ENCODE data around the gene ANKRD33B. TPM values are rescaled to one million over a fixed set of nuclear protein-coding genes. Genes with fewer than 3 reads are reported as not detected.

Gene ANKRD33B
- total RNA-seq, 8 experiments from 2014 or later = 2.8 to 41.9 (median 5.4) TPM

- H3K4me1 ChIP-seq (replicated peaks in 1 of 2) = no peaks in the 10 kb centered on the region
- in situ Hi-C loops (cut with MboI; ENCODE audit: low pct_unique_long_range_greater_than_20kb in 2 of 9, low sequenced_read_pairs in 9 of 9, unreplicated experiment in 9 of 9) = no loop called here
- no peak overlapping the region for H3K4me3 ChIP-seq
- no peak for ATAC-seq (replicated peaks in 6 of 8)
- no peak overlapping the region for H3K27ac ChIP-seq
- WGBS, 10 experiments = 40 to 94% (median 87%) methylated on average over 2 to 6 of the region's 7 CpGs; no CpG with 5 or more reads in 1 of the 10 experiments
Observed at GRCh38 chr5:10672146-10673016, 108.5 kb downstream of the ANKRD33B start.

- Histone ChIP-seq H3K4me3 (no peak overlapping the region), H3K4me1 (replicated peaks in 1 of 2) (no peaks in the 10 kb centered on the region), H3K27ac (no peak overlapping the region)
- in situ Hi-C loops (cut with MboI; ENCODE audit: low pct_unique_long_range_greater_than_20kb in 2 of 9, low sequenced_read_pairs in 9 of 9, unreplicated experiment in 9 of 9) = no loop called here
- WGBS, 10 experiments = 0 to 94% (median 69%) methylated on average over 1 to 5 of the region's 8 CpGs; no CpG with 5 or more reads in 4 of the 10 experiments
- peak in 1 of 8 experiments; percentile 66 for ATAC-seq (replicated peaks in 6 of 8)
Observed at GRCh38 chr5:10673017-10673389, 109.1 kb downstream of the ANKRD33B start.

- WGBS, 10 experiments = 40 to 100% (median 77%) methylated on average over 1 to 6 of the region's 9 CpGs; no CpG with 5 or more reads in 2 of the 10 experiments
- in situ Hi-C loops (cut with MboI; ENCODE audit: low pct_unique_long_range_greater_than_20kb in 2 of 9, low sequenced_read_pairs in 9 of 9, unreplicated experiment in 9 of 9) = no loop called here
- no peak overlapping the region for H3K27ac ChIP-seq
- H3K4me1 ChIP-seq (replicated peaks in 1 of 2) = no peaks in the 10 kb centered on the region
- peak in 1 of 8 experiments; percentile 49 for ATAC-seq (replicated peaks in 6 of 8)
- no peak overlapping the region for H3K4me3 ChIP-seq
Observed at GRCh38 chr5:10673407-10673806, 109.5 kb downstream of the ANKRD33B start.

GRCh38 chr5:10674096-10674495 lies 110.2 kb downstream of the ANKRD33B start:
- H3K4me1 ChIP-seq (replicated peaks in 1 of 2) = no peaks in the 10 kb centered on the region
- WGBS, 10 experiments = 17 to 93% (median 83%) methylated on average over 1 to 8 of the region's 11 CpGs; no CpG with 5 or more reads in 5 of the 10 experiments
- H3K4me3 ChIP-seq = no peak overlapping the region
- no peak overlapping the region for H3K27ac ChIP-seq
- in situ Hi-C loops (cut with MboI; ENCODE audit: low pct_unique_long_range_greater_than_20kb in 2 of 9, low sequenced_read_pairs in 9 of 9, unreplicated experiment in 9 of 9) = no loop called here
- ATAC-seq (replicated peaks in 6 of 8) = no peak

GRCh38 chr5:10674582-10674981 lies 110.7 kb downstream of the ANKRD33B start:
- ATAC-seq (replicated peaks in 6 of 8) = peak in 1 of 8 experiments; percentile 33
- no peak overlapping the region for H3K4me3 ChIP-seq
- no peak overlapping the region for H3K27ac ChIP-seq
- in situ Hi-C loops (cut with MboI; ENCODE audit: low pct_unique_long_range_greater_than_20kb in 2 of 9, low sequenced_read_pairs in 9 of 9, unreplicated experiment in 9 of 9) = no loop called here
- WGBS, 10 experiments = 18 to 100% (median 80%) methylated on average over 1 to 3 of the region's 6 CpGs; no CpG with 5 or more reads in 1 of the 10 experiments
- H3K4me1 ChIP-seq (replicated peaks in 1 of 2) = no peaks in the 10 kb centered on the region

GRCh38 chr5:10675177-10675700 lies 111.4 kb downstream of the ANKRD33B start:
- peak in 1 of 8 experiments; percentile 9 for ATAC-seq (replicated peaks in 6 of 8)
- H3K27ac ChIP-seq = no peak overlapping the region
- 53 to 92% (median 77%) methylated on average over 1 to 4 of the region's 14 CpGs; no CpG with 5 or more reads in 3 of the 10 experiments for WGBS, 10 experiments
- no peak overlapping the region for H3K4me3 ChIP-seq
- H3K4me1 ChIP-seq (replicated peaks in 1 of 2) = no peaks in the 10 kb centered on the region
- in situ Hi-C loops (cut with MboI; ENCODE audit: low pct_unique_long_range_greater_than_20kb in 2 of 9, low sequenced_read_pairs in 9 of 9, unreplicated experiment in 9 of 9) = loop anchor here in 2 of 9 experiments (25.0 kb wide), 1 partner anchor 1337 kb away; no protein-coding TSS in a partner anchor

- whole genome bisulfite sequencing, 10 experiments = 66 to 100% (median 100%) methylated on average over 1 to 4 of the region's 4 CpGs; no CpG with 5 or more reads in 3 of the 10 experiments
- H3K4me1 ChIP-seq (replicated peaks in 1 of 2) = no peaks in the 10 kb centered on the region
- H3K27ac ChIP-seq = no peak overlapping the region
- peak in 1 of 8 experiments; percentile 52 for ATAC-seq (replicated peaks in 6 of 8)
- in situ Hi-C loops (cut with MboI; ENCODE audit: low pct_unique_long_range_greater_than_20kb in 2 of 9, low sequenced_read_pairs in 9 of 9, unreplicated experiment in 9 of 9) = loop anchor here in 2 of 9 experiments (25.0 kb wide), 1 partner anchor 1336 kb away; no protein-coding TSS in a partner anchor
- no peak overlapping the region for H3K4me3 ChIP-seq
Observed at GRCh38 chr5:10676224-10676623, 112.4 kb downstream of the ANKRD33B start.

GRCh38 chr5:10676946-10677345 lies 113.1 kb downstream of the ANKRD33B start:
- Histone ChIP-seq H3K4me3 (no peak overlapping the region), H3K27ac (no peak overlapping the region), H3K4me1 (replicated peaks in 1 of 2) (no peaks in the 10 kb centered on the region)
- in situ Hi-C loops (cut with MboI; ENCODE audit: low pct_unique_long_range_greater_than_20kb in 2 of 9, low sequenced_read_pairs in 9 of 9, unreplicated experiment in 9 of 9) = loop anchor here in 2 of 9 experiments (25.0 kb wide), 1 partner anchor 1335 kb away; no protein-coding TSS in a partner anchor
- 30 to 100% (median 87%) methylated on average over 1 of the region's 1 CpG; no CpG with 5 or more reads in 2 of the 10 experiments for WGBS, 10 experiments
- ATAC-seq (replicated peaks in 6 of 8) = no peak

GRCh38 chr5:10677533-10677932 lies 113.7 kb downstream of the ANKRD33B start:
- Histone ChIP-seq H3K4me1 (replicated peaks in 1 of 2) (no peaks in the 10 kb centered on the region), H3K4me3 (no peak overlapping the region), H3K27ac (no peak overlapping the region)
- ATAC-seq (replicated peaks in 6 of 8) = no peak
- WGBS, 10 experiments = 80 to 100% (median 100%) methylated on average over 1 to 7 of the region's 7 CpGs; no CpG with 5 or more reads in 3 of the 10 experiments
- in situ Hi-C loops (cut with MboI; ENCODE audit: low pct_unique_long_range_greater_than_20kb in 2 of 9, low sequenced_read_pairs in 9 of 9, unreplicated experiment in 9 of 9) = loop anchor here in 2 of 9 experiments (25.0 kb wide), 1 partner anchor 1335 kb away; no protein-coding TSS in a partner anchor

GRCh38 chr5:10678244-10678643 lies 114.4 kb downstream of the ANKRD33B start:
- ATAC-seq (replicated peaks in 6 of 8) = no peak
- Histone ChIP-seq H3K27ac (no peak overlapping the region), H3K4me1 (replicated peaks in 1 of 2) (no peaks in the 10 kb centered on the region), H3K4me3 (no peak overlapping the region)
- 60 to 100% (median 90%) methylated on average over 1 of the region's 2 CpGs; no CpG with 5 or more reads in 6 of the 10 experiments for WGBS, 10 experiments
- in situ Hi-C loops (cut with MboI; ENCODE audit: low pct_unique_long_range_greater_than_20kb in 2 of 9, low sequenced_read_pairs in 9 of 9, unreplicated experiment in 9 of 9) = loop anchor here in 2 of 9 experiments (25.0 kb wide), 1 partner anchor 1334 kb away; no protein-coding TSS in a partner anchor

GRCh38 chr5:10679336-10679988 lies 115.6 kb downstream of the ANKRD33B start:
- in situ Hi-C loops (cut with MboI; ENCODE audit: low pct_unique_long_range_greater_than_20kb in 2 of 9, low sequenced_read_pairs in 9 of 9, unreplicated experiment in 9 of 9) = loop anchor here in 2 of 9 experiments (25.0 kb wide), 1 partner anchor 1333 kb away; no protein-coding TSS in a partner anchor
- 67 to 100% (median 97%) methylated on average over 1 to 6 of the region's 15 CpGs; no CpG with 5 or more reads in 1 of the 10 experiments for WGBS, 10 experiments
- no peaks in the 10 kb centered on the region for H3K4me1 ChIP-seq (replicated peaks in 1 of 2)
- H3K27ac ChIP-seq = no peak overlapping the region
- H3K4me3 ChIP-seq = no peak overlapping the region
- no peak for ATAC-seq (replicated peaks in 6 of 8)

GRCh38 chr5:10680876-10681481 lies 117.1 kb downstream of the ANKRD33B start:
- 60 to 100% (median 90%) methylated on average over 1 to 7 of the region's 17 CpGs; no CpG with 5 or more reads in 3 of the 10 experiments for WGBS, 10 experiments
- no peaks in the 10 kb centered on the region for H3K4me1 ChIP-seq (replicated peaks in 1 of 2)
- no peak overlapping the region for H3K27ac ChIP-seq
- no peak overlapping the region for H3K4me3 ChIP-seq
- in situ Hi-C loops (cut with MboI; ENCODE audit: low pct_unique_long_range_greater_than_20kb in 2 of 9, low sequenced_read_pairs in 9 of 9, unreplicated experiment in 9 of 9) = loop anchor here in 2 of 9 experiments (25.0 kb wide), 1 partner anchor 1331 kb away; no protein-coding TSS in a partner anchor
- ATAC-seq (replicated peaks in 6 of 8) = no peak
